ENCODE data around the gene WFIKKN1. TPM values are rescaled to one million over a fixed set of nuclear protein-coding genes. Genes with fewer than 3 reads are reported as not detected.
"Not testable (repeated sequence)": the region's sequence is repeated elsewhere in the genome, so short reads cannot be mapped to it uniquely, and the experiment has no call there.

The WFIKKN1 gene
- total and polyA plus RNA-seq, 4 donors, result 0.31 to 2.5 (median 0.61) TPM

- Histone ChIP-seq H3K9ac (ENCODE audit: insufficient read depth in 1 of 2, low read length in 2 of 2) (no peak overlapping the region), H3K4me1 (ENCODE audit: control insufficient read depth in 5 of 5, insufficient read depth in 5 of 5, low read length in 5 of 5) (peaks cover 0 to 33% (median 21%) of the 10 kb centered on the region in 5 donors), H3K36me3 (ENCODE audit: control insufficient read depth in 4 of 4, insufficient read depth in 4 of 4, low read length in 4 of 4) (peaks cover 0 to 13% (median 5%) of the 10 kb centered on the region in 4 donors), H3K9me3 (ENCODE audit: control insufficient read depth in 4 of 4, insufficient read depth in 3 of 4, low read length in 3 of 4) (no peaks in the 10 kb centered on the region), H3K4me3 (no peak overlapping the region), H3K27me3 (ENCODE audit: control insufficient read depth in 3 of 3, insufficient read depth in 3 of 3, low read length in 2 of 3) (no peaks in the 10 kb centered on the region), H3K27ac (ENCODE audit: low read depth in 1 of 2, low read length in 1 of 2) (no peak overlapping the region)
- 89 to 90% methylated on average over 18 of the region's 18 CpGs for WGBS, 2 donors
- no peak for DNase-seq
- TF ChIP-seq CTCF (IDR thresholded peaks at IDR 0.05; ENCODE audit: control extremely low read depth, extremely low read depth), result no peak
- ATAC-seq (ENCODE audit: insufficient read depth, low FRiP score), result no peak
Observed at GRCh38 chr16:595094-595528, 35.7 kb upstream of the WFIKKN1 start.

GRCh38 chr16:595942-596735 lies 34.6 kb upstream of the WFIKKN1 start:
- peaks cover 0 to 28% (median 16%) of the 10 kb centered on the region in 5 donors for H3K4me1 ChIP-seq (ENCODE audit: control insufficient read depth in 5 of 5, insufficient read depth in 5 of 5, low read length in 5 of 5)
- ATAC-seq (ENCODE audit: insufficient read depth, low FRiP score) (no peak), DNase-seq (no peak)
- H3K9me3 ChIP-seq (ENCODE audit: control insufficient read depth in 4 of 4, insufficient read depth in 3 of 4, low read length in 3 of 4), result no peaks in the 10 kb centered on the region
- H3K9ac ChIP-seq (ENCODE audit: insufficient read depth in 1 of 2, low read length in 2 of 2), result no peak overlapping the region
- no peaks in the 10 kb centered on the region for H3K27me3 ChIP-seq (ENCODE audit: control insufficient read depth in 3 of 3, insufficient read depth in 3 of 3, low read length in 2 of 3)
- no peak overlapping the region for H3K27ac ChIP-seq (ENCODE audit: low read depth in 1 of 2, low read length in 1 of 2)
- H3K4me3 ChIP-seq, result no peak overlapping the region
- no peak for TF ChIP-seq CTCF (IDR thresholded peaks at IDR 0.05; ENCODE audit: control extremely low read depth, extremely low read depth)
- H3K36me3 ChIP-seq (ENCODE audit: control insufficient read depth in 4 of 4, insufficient read depth in 4 of 4, low read length in 4 of 4), result peaks cover 0 to 13% (median 5%) of the 10 kb centered on the region in 4 donors
- WGBS, 2 donors, result 39 to 76% methylated on average over 34 of the region's 34 CpGs

- 90 to 93% methylated on average over 12 of the region's 12 CpGs for WGBS, 2 donors
- H3K4me3 ChIP-seq, result no peak overlapping the region
- H3K4me1 ChIP-seq (ENCODE audit: control insufficient read depth in 5 of 5, insufficient read depth in 5 of 5, low read length in 5 of 5), result peaks cover 0 to 26% (median 13%) of the 10 kb centered on the region in 5 donors
Observed at GRCh38 chr16:596736-597060, 34.1 kb upstream of the WFIKKN1 start.

GRCh38 chr16:597655-598054 lies 33.1 kb upstream of the WFIKKN1 start:
- H3K9ac ChIP-seq (ENCODE audit: insufficient read depth in 1 of 2, low read length in 2 of 2); H3K4me3 ChIP-seq; DNase-seq; H3K27me3 ChIP-seq (ENCODE audit: control insufficient read depth in 3 of 3, insufficient read depth in 3 of 3, low read length in 2 of 3); ATAC-seq (ENCODE audit: insufficient read depth, low FRiP score); H3K9me3 ChIP-seq (ENCODE audit: control insufficient read depth in 4 of 4, insufficient read depth in 3 of 4, low read length in 3 of 4); H3K27ac ChIP-seq (ENCODE audit: low read depth in 1 of 2, low read length in 1 of 2): not testable (repeated sequence)
- WGBS, 2 donors, result 96 to 97% methylated on average over 6 to 7 of the region's 7 CpGs
- Histone ChIP-seq H3K36me3 (ENCODE audit: control insufficient read depth in 4 of 4, insufficient read depth in 4 of 4, low read length in 4 of 4) (peaks cover 0 to 13% (median 5%) of the 10 kb centered on the region in 4 donors), H3K4me1 (ENCODE audit: control insufficient read depth in 5 of 5, insufficient read depth in 5 of 5, low read length in 5 of 5) (peaks cover 0 to 17% (median 3%) of the 10 kb centered on the region in 5 donors)

More at GRCh38 chr16:596736-597060, 34.1 kb upstream of the WFIKKN1 start:
- Histone ChIP-seq H3K9ac (ENCODE audit: insufficient read depth in 1 of 2, low read length in 2 of 2) (no peak overlapping the region), H3K9me3 (ENCODE audit: control insufficient read depth in 4 of 4, insufficient read depth in 3 of 4, low read length in 3 of 4) (no peaks in the 10 kb centered on the region), H3K27me3 (ENCODE audit: control insufficient read depth in 3 of 3, insufficient read depth in 3 of 3, low read length in 2 of 3) (no peaks in the 10 kb centered on the region), H3K27ac (ENCODE audit: low read depth in 1 of 2, low read length in 1 of 2) (no peak overlapping the region), H3K36me3 (ENCODE audit: control insufficient read depth in 4 of 4, insufficient read depth in 4 of 4, low read length in 4 of 4) (peaks cover 0 to 13% (median 5%) of the 10 kb centered on the region in 4 donors)
- no peak for ATAC-seq (ENCODE audit: insufficient read depth, low FRiP score)
- TF ChIP-seq CTCF (IDR thresholded peaks at IDR 0.05; ENCODE audit: control extremely low read depth, extremely low read depth), result no peak
- DNase-seq, result no peak
